Measurements from ENCODE around the gene GTF2IRD2.
A peak's percentile ranks its signal among the peaks of the same experiment; 100 is the strongest.
"Not testable (repeated sequence)": the region's sequence is repeated elsewhere in the genome, so short reads cannot be mapped to it uniquely, and the experiment has no call there.

GTF2IRD2 gene

GRCh38 chr7:74850833-74851721 is at the start of gene GTF2IRD2:
GTF2IRD2 (minus strand) TSS chr7:74851605; CDS start chr7:74836378, 15,227 bp downstream.
- H3K4me3 ChIP-seq; H3K27ac ChIP-seq; DNase-seq (ENCODE audit: low spot score): not testable (repeated sequence)

GRCh38 chr7:74890158-74891123 is 39.0 kb upstream of the GTF2IRD2 start:
- DNase-seq (ENCODE audit: low spot score), result peak; percentile 83
- H3K4me3 ChIP-seq, result peak overlapping the region; percentile 76
- peak overlapping the region; percentile 62 to 89 for H3K27ac ChIP-seq

- H3K4me3 ChIP-seq; DNase-seq (ENCODE audit: low spot score); H3K27ac ChIP-seq: not testable (repeated sequence)
Measured at GRCh38 chr7:74889518-74890129, 38.2 kb upstream of the GTF2IRD2 start.

- not testable (repeated sequence) for DNase-seq (ENCODE audit: low spot score); H3K27ac ChIP-seq; H3K4me3 ChIP-seq
Measured at GRCh38 chr7:74885295-74885694, 33.9 kb upstream of the GTF2IRD2 start.

- not testable (repeated sequence) for H3K4me3 ChIP-seq; H3K27ac ChIP-seq; DNase-seq (ENCODE audit: low spot score)
Measured at GRCh38 chr7:74882110-74882509, 30.7 kb upstream of the GTF2IRD2 start.

GRCh38 chr7:74874748-74875512 is 23.5 kb upstream of the GTF2IRD2 start:
- DNase-seq (ENCODE audit: low spot score), result peak; percentile 52
- H3K4me3 ChIP-seq, result not testable (repeated sequence)
- peak overlapping the region in 1 of 2 donors; percentile 60 for H3K27ac ChIP-seq

- H3K27ac ChIP-seq, result peak overlapping the region in 1 of 2 donors; percentile 60
- not testable (repeated sequence) for H3K4me3 ChIP-seq; DNase-seq (ENCODE audit: low spot score)
Measured at GRCh38 chr7:74874104-74874747, 22.8 kb upstream of the GTF2IRD2 start.

- not testable (repeated sequence) for H3K4me3 ChIP-seq; H3K27ac ChIP-seq; DNase-seq (ENCODE audit: low spot score)
Measured at GRCh38 chr7:74872542-74872941, 21.1 kb upstream of the GTF2IRD2 start.

- not testable (repeated sequence) for H3K27ac ChIP-seq; DNase-seq (ENCODE audit: low spot score); H3K4me3 ChIP-seq
Measured at GRCh38 chr7:74865777-74866176, 14.4 kb upstream of the GTF2IRD2 start.

GRCh38 chr7:74849853-74850252 is 1.6 kb downstream of the GTF2IRD2 start:
- not testable (repeated sequence) for H3K4me3 ChIP-seq; DNase-seq (ENCODE audit: low spot score); H3K27ac ChIP-seq

GRCh38 chr7:74830411-74830810 is 21.0 kb downstream of the GTF2IRD2 start:
- DNase-seq (ENCODE audit: low spot score); H3K4me3 ChIP-seq; H3K27ac ChIP-seq: not testable (repeated sequence)

- not testable (repeated sequence) for H3K4me3 ChIP-seq; H3K27ac ChIP-seq; DNase-seq (ENCODE audit: low spot score)
Measured at GRCh38 chr7:74829959-74830358, 21.4 kb downstream of the GTF2IRD2 start.

GRCh38 chr7:74821259-74821658 is 30.1 kb downstream of the GTF2IRD2 start:
- H3K27ac ChIP-seq; H3K4me3 ChIP-seq; DNase-seq (ENCODE audit: low spot score): not testable (repeated sequence)

GRCh38 chr7:74820146-74820805 is 31.1 kb downstream of the GTF2IRD2 start:
- not testable (repeated sequence) for H3K4me3 ChIP-seq; DNase-seq (ENCODE audit: low spot score); H3K27ac ChIP-seq

- not testable (repeated sequence) for H3K27ac ChIP-seq; H3K4me3 ChIP-seq; DNase-seq (ENCODE audit: low spot score)
Measured at GRCh38 chr7:74815882-74816281, 35.5 kb downstream of the GTF2IRD2 start.

- not testable (repeated sequence) for H3K4me3 ChIP-seq; DNase-seq (ENCODE audit: low spot score); H3K27ac ChIP-seq
Measured at GRCh38 chr7:74798644-74799043, 52.8 kb downstream of the GTF2IRD2 start.

All from coronary artery (tissue), 2 donors.